GM19438 (cell line): Measurements from ENCODE around the gene KCTD8.

Experiments
- ATAC-seq: cut with Tn5 transposase; IDR thresholded peaks from one replicate; pipeline ENCODE4 v1.9.1; 2021; ENCODE audit warnings: low read depth; ENCODE audit not compliant: unreplicated experiment

The KCTD8 gene

DNA sequence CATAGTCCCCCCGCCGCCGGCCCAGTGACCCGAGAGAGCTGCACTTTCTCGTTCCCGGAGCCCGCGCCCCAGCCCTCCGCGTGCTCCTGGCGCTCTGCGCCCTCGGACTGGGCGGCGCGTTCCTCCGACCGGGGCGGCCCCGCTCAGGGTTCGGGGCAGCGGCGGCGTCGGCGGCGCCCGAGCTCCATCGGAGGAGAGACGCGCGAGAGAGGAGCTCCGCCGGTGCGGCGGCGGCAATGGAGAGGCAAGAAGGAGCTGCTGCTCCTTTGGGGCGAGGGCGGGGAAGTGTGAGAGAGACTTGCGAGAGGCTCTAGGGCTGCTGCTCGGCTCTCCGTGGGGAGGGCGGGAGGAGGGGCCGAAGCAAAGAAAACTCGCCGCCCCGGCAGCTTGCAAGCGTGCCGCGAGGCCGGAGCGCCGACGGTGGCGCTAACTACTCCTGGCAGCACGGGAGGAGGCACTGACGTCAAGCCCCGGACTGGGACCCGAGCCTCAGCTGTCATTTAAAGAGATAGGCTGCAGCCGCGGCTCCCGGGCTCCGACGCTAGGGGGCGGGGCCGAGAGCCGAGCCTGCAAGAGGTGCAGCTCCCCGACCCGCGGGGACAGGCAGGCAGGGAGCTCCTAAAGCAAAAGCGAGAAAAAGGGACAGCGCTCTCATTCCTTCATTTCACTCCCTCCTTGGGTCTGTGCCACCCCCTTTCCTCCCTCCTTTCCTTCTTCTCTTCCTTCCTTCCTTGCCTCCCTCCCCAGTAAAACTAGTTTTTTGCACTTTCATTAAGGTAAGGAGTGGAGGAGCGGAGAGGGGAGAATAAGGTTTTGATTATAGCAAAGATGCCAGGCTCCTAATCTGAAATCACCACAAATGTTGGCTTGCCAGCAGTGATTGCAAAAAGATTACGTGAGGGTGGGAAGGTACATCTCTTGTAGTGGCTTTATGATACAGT, at the start of gene KCTD8:
KCTD8 (minus strand) TSS at position 289 of the 941 bp plus-strand sequence.
- peak; percentile 97 for ATAC-seq

DNA sequence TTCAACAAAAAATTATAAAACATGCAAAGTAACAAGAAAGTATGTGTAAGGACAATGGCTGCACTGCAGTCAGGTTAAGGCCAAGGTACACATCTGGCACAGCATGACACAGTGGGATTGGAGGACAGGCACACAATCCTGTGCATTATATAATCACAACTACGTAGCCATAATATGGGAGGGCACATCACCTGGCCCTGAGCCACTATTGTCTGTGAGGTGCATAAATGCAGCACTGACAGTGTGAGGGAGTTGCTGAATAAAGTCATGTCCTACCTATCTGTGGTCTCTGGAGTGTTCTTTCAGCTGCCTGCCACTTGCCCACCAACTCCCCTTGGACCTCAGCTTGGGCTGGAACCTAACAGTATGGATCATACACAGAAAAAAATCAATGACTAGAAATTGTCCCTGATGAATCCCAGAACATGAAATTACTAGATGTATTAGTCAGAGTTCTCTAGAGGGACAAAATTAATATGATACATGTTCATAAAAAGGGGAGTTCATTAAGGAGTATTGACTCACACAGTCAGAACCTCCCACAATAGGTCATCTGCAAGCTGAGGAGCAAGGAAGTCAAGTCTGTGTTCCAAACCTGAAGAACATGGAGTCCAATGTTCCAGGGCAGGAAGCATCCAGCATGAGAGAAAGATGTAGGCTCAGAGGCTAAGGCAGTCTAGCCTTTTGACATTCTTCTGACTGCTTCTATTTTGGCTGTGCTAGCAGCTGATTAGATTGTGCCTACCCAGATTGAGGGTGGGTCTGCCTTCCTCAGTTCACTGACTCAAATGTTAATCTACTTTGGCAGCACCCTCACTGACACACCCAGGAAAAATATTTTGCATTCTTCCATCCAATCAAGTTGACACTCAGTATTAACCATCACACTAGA, 46.4 kb upstream of the KCTD8 start:
- no peak for ATAC-seq

- ATAC-seq, result no peak
These were observed 45.3 kb upstream of the KCTD8 start for GRCh38 chr4:44493924-44494323.

GRCh38 chr4:44487341-44487740, 38.7 kb upstream of the KCTD8 start:
- ATAC-seq, result no peak

GRCh38 chr4:44479731-44480130, 31.1 kb upstream of the KCTD8 start:
- no peak for ATAC-seq

GRCh38 chr4:44462259-44462658, 13.7 kb upstream of the KCTD8 start:
- ATAC-seq, result no peak

DNA sequence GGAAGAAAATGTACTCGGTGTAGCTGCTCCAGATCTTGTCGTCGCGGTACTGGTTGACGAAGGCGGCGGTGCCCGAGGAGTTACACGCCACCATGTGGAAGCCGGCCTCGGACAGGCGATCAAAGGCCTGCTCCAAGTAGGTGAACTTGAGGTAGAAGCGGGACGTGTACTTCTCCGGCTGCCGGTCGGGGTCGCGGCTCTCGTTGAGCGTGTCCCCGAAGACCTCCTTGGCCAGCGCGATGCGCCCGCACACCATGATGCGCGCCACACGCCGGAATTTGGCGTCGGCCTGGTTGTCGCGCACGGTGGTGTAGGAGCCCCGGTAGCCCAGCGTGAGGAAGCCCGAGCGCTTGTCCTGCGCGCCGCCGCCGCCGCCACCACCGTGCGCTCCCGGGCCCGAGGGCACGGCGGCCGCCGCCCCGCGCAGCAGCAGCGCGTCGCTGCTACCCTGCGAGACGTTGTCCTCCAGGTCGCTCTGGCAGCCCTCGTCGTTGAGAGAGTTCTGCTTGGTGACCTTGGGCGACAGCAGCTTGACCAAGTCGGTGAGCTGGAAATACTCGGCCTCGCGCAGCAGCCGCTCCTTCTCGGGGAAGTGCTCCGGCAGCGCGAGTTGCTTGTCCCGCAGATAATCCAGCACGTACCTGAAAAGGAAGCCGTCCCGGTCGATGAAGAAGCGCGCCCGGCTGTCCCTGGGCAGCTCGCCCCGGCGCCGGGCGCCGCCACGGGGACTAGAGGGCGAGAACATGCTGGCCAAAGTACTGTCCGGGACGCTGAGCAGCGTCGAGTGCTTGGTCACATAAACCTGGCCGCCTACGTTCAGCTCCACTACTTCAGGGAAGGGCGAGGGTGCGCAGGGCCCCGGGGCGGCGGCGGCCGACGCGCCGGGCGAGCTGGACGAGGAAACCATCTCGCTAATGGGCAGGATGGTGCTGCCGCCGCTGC, 775 bp downstream of the KCTD8 start:
- ATAC-seq, result no peak

DNA sequence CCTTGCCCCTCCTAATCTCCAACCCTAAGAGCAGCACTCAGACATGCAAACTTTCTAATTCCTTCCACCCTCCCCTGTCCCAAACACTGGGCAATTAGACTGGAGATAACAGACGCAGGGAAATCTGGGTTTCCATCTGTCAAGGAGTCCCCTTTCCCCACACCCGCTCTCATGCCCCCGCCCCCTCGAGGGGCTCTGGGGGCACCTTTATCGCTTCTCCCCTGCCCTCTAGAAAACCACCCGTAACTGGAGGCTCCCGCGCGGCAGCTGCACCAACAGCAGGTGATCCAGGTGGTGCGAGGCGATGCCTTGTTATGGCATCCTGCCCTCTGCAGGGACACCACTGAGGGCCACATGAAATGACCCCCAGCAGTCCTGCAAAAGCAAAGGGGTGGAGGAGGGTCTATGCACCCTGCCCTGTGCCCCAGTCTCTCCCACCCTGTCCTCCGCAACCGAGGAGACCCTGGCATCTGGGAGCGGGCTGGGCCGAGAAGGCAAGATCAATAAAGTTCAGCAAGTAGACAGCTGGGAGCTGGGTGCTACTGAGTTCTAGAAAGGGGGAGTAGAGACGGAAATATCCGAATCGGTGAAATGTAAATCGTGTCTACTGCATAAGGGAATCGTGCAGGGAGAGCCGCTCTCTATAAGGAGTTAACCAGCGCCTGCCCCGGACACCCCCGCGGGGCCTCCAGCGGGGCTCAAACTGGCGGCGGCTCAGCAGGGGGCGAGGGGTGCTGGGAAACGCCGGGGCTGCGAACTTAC, 1.6 kb downstream of the KCTD8 start:
- ATAC-seq, result no peak

DNA sequence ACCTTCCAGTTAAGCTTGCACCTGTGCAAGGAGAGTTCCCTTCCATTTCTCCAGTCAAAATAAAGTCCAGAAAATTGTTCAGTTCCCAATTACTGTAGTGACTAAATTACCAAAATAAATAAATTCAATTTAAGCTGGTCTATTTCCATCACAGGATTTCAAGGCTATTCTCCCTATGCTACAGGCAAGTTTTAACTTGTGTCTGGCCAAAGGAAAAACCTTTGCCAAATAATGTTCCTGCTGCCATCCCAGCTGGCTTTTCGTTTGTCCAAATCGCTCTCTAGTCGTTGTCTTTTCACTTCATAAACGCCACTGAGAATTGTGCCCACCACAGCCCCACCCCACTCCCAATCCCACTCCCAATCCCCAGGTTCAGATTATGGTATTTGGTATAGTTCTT, 2.4 kb downstream of the KCTD8 start:
- no peak for ATAC-seq

DNA sequence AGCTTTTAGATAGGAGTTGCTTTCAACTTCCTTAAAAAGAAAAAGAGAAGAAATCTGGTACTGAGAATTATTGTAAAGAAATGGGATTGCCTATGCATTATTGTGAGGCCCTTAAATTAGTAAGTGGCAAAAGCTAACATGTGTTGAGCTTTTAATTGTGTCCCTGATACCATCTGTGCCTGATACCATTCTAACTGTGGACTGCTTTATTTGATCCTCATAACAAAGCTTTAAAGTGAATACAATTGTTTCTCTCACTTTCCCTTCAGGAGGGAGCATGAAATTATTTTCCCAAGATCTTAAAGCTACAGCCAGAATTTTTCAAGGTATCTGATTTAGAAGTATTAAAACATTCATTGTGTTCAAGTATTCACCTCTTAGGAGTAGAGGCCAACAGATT, 9.9 kb downstream of the KCTD8 start:
- ATAC-seq, result no peak

DNA sequence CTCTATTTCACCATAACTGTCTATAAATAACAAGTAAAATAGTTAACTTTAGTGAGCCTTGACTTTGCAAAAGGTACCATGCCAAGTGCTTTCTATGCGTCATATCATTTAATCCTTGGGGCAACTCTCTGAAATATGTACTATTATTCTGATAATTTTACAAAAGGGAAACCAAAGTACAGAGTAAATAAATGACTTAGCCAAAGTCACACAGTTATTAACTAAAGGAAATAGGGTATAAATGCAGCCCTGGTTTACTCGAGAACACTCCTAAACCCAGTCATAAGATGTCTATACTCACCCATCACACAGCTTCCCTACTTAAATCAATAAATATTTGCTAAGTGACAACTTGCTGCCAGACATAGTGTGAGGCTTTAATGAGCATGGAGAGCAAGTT, 14.4 kb downstream of the KCTD8 start:
- no peak for ATAC-seq

DNA sequence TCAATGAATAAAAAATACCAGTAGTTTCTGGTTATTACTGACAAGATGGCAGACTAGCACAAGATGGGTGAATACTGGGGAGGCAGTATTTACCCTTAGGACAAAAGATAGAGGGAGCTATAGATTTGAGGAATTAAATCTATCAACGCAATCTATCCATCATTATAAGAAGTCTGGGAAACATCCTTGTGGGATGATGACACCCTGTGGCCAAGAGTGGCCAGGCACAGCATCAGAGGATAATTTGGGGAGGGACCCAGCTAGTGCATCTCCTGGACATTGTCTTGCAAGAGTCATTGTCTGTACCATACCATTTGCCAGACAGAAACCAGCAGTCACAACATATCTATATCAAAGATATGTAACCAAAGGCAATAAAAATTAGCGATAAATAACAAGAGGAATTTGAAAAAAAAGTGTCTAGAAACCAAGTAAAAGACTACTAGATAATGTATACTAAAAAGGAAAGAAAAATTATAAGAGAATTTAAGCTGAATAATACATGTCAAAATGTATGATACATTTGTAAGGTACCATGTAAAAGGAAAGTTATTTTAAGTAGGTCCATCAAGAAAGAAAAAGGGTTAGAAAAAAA, 22.9 kb downstream of the KCTD8 start:
- no peak for ATAC-seq

DNA sequence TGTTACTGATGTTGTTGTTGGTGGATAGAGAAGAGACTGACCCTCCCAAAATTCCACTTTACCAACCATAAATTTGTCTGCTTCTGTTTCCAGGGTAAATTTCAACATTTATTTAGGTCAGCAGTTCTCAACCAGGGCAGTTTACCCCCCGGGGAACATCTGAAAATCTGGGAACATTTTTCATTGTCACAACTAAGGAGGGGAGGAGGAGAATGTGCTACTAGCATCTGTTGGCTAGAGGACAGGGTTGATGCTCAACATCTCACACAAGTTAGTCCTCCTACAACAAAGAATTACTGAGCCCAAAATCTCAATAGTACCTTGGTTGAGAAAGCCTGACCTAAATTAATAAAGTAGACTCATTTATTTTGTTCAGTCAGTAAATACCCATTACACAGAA, 25.7 kb downstream of the KCTD8 start:
- ATAC-seq, result no peak

GRCh38 chr4:44421330-44422065, 27.1 kb downstream of the KCTD8 start:
- ATAC-seq, result no peak

- no peak for ATAC-seq
These were observed 33.4 kb downstream of the KCTD8 start for GRCh38 chr4:44415251-44415650.

DNA sequence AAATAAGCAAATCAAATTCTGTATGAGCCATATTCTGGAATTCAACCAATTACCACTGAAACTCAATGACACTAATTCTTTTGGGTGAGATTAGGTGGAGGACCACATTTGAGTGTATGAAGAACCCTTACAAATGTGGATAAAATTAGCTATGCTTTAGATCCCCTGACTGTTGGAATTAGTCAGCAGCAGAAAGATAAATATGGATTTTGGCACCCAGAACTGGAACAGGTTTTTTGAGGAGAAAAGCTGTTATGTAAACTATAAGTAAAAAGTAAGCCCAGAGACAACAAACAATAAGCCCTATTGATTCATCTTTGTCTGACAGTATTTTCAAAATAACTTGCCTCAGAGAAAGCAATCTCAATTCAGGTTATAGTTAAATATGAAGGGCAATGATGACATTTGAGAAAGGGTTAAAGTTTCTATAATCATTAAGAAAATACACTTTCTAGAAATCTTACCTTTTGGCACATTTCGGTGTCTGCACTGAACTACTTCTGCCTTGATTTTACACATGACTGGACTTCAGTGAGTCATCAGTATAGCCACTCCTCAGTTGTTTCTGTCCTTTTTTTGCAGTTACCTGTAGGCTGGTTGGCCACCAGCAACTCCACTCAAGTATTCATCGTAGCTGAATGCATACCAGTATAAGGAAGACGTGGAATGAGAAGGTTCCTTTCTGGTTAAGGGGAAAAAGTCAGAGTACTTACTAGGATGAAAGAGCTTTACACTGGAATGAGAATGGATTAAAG, 80.0 kb downstream of the KCTD8 start:
- no peak for ATAC-seq

- no peak for ATAC-seq
These were observed 94.4 kb downstream of the KCTD8 start for GRCh38 chr4:44354172-44354571.

DNA sequence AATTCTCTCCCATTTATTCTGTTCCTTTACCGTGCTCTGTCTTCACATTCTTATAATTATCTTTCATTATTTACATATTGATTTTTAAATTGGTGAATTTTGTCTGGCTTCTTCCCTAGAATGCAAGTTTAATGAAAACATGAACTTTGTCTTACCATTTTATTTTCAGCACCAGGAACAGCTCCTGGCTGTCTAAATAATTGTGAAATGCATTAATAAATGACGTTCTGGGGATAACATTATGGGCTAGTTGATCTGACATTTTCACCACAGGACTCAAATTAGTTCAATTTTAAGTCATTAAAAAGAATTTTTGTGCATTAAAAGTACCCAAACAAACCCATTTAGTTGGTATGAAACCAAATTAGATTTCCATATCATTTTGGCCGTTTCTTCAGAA, 97.5 kb downstream of the KCTD8 start:
- ATAC-seq, result no peak
